GM10248 (cell line): Measurements from ENCODE around the gene ZBTB47.

Experiments
- CTCF ChIA-PET: fragments of 300-600 bp; sonication (Branson Sonifier 250); formaldehyde crosslinking; extraction: SDS; loops from one replicate; lab custom pipeline; 2021; ENCODE audit warnings: antibody characterized with exemption; lab: Yijun Ruan, JAX
- POLR2A ChIA-PET: fragments of 350-650 bp; sonication (Branson Sonifier 250); formaldehyde crosslinking; extraction: SDS; loops from one replicate; lab custom pipeline; 2020; ENCODE audit warnings: antibody characterized with exemption; lab: Yijun Ruan, JAX
- DNase-seq: peaks from one replicate; pipeline ENCODE4 v3.0.0; 2012; ENCODE audit errors: extremely low spot score
- TF ChIP-seq, protein P1 (sequence below): IDR thresholded peaks from 2 replicates; pipeline ENCODE4 v1.5.1; 2012; ENCODE audit warnings: mild to moderate bottlenecking, low read depth; ENCODE audit errors: extremely low read depth, missing control alignments, control extremely low read depth

The ZBTB47 gene

DNA sequence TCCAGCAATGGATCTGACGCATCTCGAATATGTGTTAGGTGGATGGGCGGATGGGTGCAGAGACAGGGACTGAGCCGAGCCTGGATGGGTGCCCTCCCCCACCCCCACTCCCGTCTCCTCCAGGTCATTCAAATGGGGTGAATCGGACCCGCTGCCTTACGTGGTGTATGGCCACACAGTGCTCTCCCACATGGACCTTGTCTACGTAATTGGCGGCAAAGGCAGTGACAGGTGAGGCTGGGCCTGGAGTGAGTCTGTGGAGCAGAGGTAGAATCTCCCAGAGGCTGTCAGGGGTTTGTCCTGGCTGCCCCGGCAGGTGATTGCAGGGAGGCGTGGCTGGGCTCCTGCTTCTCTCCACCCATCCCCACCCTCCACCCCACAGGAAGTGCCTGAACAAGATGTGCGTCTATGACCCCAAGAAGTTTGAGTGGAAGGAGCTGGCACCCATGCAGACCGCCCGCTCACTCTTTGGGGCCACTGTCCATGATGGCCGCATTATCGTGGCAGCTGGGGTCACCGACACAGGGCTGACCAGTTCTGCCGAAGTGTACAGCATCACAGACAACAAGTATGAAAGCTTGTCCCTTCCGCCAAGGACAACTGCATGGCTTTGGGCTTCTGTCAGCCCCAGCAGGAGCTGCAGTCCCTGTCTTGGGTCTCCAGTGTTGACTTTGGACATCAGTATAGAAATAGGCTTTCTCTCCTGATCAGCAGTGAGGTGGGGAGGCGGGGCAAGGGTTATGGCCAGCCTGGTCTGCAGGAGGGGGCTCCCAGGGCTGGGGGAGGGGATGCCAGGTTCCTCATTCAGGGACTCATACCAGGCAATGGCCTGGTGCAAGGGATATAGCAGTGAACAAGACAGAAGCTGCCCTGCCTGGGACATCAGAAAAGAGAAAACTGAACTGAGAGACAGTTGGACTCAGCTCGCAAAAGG is 35.3 kb downstream of the ZBTB47 start:
- no peak for DNase-seq
- CTCF ChIA-PET = no interaction called here
- TF ChIP-seq, protein P1, sequence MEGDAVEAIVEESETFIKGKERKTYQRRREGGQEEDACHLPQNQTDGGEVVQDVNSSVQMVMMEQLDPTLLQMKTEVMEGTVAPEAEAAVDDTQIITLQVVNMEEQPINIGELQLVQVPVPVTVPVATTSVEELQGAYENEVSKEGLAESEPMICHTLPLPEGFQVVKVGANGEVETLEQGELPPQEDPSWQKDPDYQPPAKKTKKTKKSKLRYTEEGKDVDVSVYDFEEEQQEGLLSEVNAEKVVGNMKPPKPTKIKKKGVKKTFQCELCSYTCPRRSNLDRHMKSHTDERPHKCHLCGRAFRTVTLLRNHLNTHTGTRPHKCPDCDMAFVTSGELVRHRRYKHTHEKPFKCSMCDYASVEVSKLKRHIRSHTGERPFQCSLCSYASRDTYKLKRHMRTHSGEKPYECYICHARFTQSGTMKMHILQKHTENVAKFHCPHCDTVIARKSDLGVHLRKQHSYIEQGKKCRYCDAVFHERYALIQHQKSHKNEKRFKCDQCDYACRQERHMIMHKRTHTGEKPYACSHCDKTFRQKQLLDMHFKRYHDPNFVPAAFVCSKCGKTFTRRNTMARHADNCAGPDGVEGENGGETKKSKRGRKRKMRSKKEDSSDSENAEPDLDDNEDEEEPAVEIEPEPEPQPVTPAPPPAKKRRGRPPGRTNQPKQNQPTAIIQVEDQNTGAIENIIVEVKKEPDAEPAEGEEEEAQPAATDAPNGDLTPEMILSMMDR = no peak
- POLR2A ChIA-PET = no interaction called here

DNA sequence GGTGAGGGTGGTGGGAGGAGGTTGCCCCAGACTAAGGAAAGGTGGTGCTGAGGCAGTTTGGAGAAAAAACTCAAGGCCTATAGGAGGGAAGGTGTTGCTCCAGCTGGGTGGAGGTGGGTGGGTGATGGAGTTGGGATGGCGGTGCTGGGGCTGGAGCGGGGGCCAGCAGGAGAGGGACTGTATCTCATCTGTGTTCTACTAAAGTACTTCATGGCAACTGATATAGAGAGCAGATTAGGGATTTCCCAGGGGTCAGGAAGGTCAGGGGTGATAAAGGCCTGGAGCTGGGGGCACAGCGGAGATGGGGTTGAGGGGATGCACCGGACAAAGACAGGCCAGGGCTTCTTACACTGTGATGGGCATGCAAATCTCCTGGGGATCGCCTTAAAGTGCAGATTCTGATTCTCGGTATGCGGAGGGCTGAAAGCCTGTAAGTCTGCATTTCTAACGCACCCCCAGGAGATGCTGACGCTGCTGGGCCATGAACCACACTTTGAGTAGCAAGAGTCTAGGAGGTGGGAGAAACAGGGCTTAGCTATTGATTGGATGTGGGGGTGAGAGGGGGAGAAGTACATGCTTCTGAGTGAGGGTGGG is 36.0 kb downstream of the ZBTB47 start:
- DNase-seq = no peak
- TF ChIP-seq, protein P1 = no peak
- POLR2A ChIA-PET = no interaction called here
- CTCF ChIA-PET = no interaction called here

DNA sequence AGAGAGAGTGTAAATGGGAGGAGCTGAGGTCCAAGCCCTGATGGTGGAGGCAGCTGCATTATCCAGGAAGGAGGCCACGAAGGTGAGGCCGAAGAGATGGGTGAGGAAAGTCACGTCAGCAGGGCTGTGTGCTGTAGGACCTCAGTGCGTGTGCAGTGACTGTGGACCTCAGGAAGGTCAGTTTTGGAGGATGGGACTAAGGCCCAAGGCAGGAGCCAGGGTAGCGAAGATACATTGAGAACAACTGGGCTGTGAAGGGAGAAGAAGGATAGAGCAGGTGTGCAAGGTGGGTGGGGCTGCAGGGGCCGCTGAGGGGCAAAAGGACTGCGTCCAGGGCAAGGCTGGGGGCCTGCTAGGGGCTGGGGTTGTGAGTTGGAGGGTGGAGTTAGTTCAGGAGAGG is 36.7 kb downstream of the ZBTB47 start:
- DNase-seq = no peak
- TF ChIP-seq, protein P1 = no peak
- CTCF ChIA-PET = no interaction called here
- POLR2A ChIA-PET = no interaction called here

DNA sequence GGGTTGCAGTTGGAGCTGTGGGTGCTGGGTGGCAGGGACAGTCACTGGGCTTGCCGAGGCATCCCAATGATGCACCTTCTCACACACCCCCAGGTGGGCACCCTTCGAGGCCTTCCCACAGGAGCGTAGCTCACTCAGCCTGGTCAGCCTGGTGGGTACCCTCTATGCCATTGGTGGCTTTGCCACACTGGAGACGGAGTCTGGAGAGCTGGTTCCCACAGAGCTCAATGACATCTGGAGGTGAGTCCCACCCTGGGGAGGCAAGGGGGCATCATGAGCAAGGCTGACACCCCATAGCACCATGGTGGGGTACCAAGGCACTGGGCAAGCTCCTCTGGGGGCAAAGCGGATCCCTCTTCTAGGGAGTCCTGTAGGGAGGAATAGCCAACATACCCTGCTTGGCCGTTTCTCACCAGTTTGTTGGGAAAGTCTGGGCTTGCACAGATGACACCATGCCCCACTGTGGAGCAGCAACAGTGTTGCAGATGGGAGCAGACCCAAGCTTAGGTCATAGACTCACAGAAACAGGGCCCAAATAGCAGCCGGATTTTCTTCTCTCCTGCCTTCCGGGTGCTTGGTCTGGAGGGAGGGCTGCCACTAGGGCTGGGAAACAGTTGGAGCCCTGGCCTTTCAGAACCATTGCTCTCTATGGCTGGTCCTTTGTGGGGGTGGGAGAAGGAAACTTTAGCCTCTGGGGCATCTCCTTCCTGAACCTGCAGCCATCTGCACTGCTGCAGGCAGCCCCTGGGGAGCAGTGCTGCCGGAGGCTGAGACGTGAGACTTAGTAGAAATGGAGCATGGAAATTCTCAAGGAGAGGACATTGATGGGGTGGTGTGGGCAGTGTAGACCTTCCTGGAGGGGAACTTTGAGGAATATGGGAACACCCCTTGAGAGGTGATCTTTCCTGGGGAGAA is 37.5 kb downstream of the ZBTB47 start:
- DNase-seq = no peak
- ChIA-PET POLR2A (no interaction called here), CTCF (no interaction called here)
- TF ChIP-seq, protein P1 = no peak

DNA sequence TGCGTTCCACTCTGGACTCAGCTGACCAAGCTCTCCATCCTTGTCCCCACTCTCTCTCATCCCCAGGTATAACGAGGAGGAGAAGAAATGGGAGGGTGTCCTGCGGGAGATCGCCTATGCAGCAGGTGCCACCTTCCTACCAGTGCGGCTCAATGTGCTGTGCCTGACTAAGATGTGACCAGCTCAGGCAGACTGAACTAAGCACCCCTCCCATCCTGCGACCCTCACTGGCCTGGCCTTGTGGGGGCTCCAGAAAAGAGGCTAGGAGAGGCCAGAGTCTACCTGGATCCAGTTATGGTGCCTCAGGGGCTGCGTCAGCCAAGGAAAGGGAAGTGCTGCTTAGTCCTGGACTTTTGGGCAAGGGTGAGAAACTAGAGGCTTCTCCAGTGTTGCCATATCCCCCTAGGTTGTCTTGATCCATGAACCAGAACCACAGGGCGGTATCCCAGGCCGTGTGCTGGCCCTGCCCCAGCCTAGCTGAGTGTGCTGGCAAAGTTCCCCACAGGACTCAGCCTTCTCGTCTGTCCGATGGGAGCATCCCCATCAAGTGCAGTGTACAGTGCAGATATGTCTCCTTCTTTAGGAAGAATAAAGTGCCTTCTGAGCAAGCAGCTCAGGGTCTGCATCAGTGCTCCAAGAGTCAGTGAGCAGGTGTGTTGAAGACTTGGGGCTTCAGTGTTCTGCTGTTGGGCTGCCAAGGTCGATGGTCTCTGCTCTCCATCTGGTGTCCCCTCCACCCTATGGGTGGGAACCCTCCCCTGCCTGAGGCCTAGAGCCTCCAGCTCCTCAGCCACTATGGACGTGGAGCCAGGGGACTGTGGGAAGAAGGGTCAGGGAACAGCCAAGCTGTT is 38.5 kb downstream of the ZBTB47 start:
- TF ChIP-seq, protein P1 = no peak
- POLR2A ChIA-PET = no interaction called here
- CTCF ChIA-PET = interaction anchor here (2.5 kb wide), 1 partner anchor 9 kb away, joined by 7 read pairs; no protein-coding TSS in a partner anchor

More for the DNA sequence above, 38.5 kb downstream of the ZBTB47 start:
- DNase-seq = no peak
